ENCODE results near the gene TBC1D21.

DNA sequence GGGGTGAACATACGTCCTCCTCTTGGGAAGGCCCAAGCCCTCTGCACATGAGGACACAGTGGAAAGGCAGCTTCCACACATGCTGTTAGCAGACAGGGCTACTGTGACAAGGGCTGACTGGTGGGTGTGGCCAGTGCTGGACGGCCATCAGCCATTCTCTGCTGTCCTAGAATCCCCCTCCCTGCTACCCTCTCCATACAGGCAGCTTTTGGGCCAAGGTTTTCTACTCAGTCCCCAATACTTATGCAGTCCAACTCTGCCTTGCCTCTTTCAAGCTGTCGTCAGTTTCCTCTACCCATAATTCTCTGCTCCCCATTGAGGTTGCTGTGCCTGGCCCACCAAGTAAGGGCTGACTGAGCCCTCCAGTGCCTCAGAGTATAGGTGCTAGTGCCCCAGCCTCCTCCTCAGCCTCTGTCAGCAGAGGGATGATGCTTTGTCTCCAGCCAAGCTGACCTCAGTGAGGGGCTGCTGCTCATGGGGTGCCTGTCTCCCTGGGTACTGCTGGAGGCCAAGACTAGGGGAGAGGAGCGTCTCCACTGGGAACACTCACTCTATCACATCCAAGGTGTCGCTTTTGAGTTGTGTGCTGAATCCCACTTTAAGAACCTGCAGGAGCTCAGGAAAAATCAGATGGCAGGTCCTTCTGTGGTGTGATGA is 55.7 kb downstream of the TBC1D21 start:
- TF ChIP-seq, protein P1, sequence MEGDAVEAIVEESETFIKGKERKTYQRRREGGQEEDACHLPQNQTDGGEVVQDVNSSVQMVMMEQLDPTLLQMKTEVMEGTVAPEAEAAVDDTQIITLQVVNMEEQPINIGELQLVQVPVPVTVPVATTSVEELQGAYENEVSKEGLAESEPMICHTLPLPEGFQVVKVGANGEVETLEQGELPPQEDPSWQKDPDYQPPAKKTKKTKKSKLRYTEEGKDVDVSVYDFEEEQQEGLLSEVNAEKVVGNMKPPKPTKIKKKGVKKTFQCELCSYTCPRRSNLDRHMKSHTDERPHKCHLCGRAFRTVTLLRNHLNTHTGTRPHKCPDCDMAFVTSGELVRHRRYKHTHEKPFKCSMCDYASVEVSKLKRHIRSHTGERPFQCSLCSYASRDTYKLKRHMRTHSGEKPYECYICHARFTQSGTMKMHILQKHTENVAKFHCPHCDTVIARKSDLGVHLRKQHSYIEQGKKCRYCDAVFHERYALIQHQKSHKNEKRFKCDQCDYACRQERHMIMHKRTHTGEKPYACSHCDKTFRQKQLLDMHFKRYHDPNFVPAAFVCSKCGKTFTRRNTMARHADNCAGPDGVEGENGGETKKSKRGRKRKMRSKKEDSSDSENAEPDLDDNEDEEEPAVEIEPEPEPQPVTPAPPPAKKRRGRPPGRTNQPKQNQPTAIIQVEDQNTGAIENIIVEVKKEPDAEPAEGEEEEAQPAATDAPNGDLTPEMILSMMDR (IDR thresholded peaks at IDR 0.05) = no peak
- TF ChIP-seq POLR2A (IDR thresholded peaks at IDR 0.05) (no peak), POLR2AphosphoS5 (IDR thresholded peaks at IDR 0.05) (no peak)
